Measurements from ENCODE around the gene LRP11. TPM values are rescaled to one million over a fixed set of nuclear protein-coding genes. Genes with fewer than 3 reads are reported as not detected.

The LRP11 gene
- total and polyA plus RNA-seq, 10 of the 15 experiments (the other 5 are each of a cell fraction or from before 2014, with no cell fraction given): under 0.01 to 0.23 (median 0.03) TPM; not detected in 6

- no TSS peak for BruUV-seq (replicated peaks)
- H3K4me2 ChIP-seq (ENCODE audit: control insufficient read depth, insufficient read depth): no peak overlapping the region
- ChIA-PET SMC1A (ENCODE audit: uncharacterized antibody, unreplicated experiment) (no interaction called here), CTCF (no interaction called here), RAD21 (ENCODE audit: unreplicated experiment) (no interaction called here), POLR2A (no interaction called here)
- no peak for DNase-seq (ENCODE audit: low read depth, low spot score)
- H3K27ac ChIP-seq (ENCODE audit: control insufficient read depth, insufficient read depth): no peak overlapping the region
- no peak for FAIRE-seq
- H3K4me1 ChIP-seq (ENCODE audit: control insufficient read depth, insufficient read depth, low read length): no peaks in the 10 kb centered on the region
- H4K20me1 ChIP-seq (ENCODE audit: control insufficient read depth, insufficient read depth): no peaks in the 10 kb centered on the region
- no peaks in the 10 kb centered on the region for H3K9me3 ChIP-seq (replicated peaks; ENCODE audit: control insufficient read depth, insufficient read depth, low read length)
- in situ Hi-C loops (cut with MboI) (no loop called here), intact Hi-C loops (cut with micrococcal nuclease; ENCODE audit: unreplicated experiment) (no loop called here)
- WGBS (ENCODE audit: insufficient coverage, insufficient replicate concordance, low lambda C conversion rate, missing lambda C conversion rate): 6% methylated on average over 3 of the region's 3 CpGs
- no peak overlapping the region for H3K4me3 ChIP-seq
- no peak for ATAC-seq
- no peaks in the 10 kb centered on the region for H3K36me3 ChIP-seq (ENCODE audit: control insufficient read depth in 2 of 2, insufficient read depth in 2 of 2, low read length in 1 of 2)
- TF ChIP-seq ATF2 (IDR thresholded peaks at IDR 0.05; ENCODE audit: low read length) (no peak), HDAC2 (IDR thresholded peaks at IDR 0.05) (no peak), STAT1 (conservative IDR thresholded peaks at IDR 0.05) (no peak), PRDM15 (CRISPR knock-in tag; IDR thresholded peaks at IDR 0.05) (no peak), SP1 (IDR thresholded peaks at IDR 0.05; ENCODE audit: low read depth, low read length) (no peak), NFYA (IDR thresholded peaks at IDR 0.05; ENCODE audit: borderline replicate concordance, low read depth, low read length) (no peak), ATF7 (IDR thresholded peaks at IDR 0.05; ENCODE audit: low read depth) (no peak), PML (IDR thresholded peaks at IDR 0.05; ENCODE audit: low read length) (no peak), SUPT20H (IDR thresholded peaks at IDR 0.05; ENCODE audit: borderline replicate concordance, control insufficient read depth, low read depth, low read length) (no peak), MYC (IDR thresholded peaks at IDR 0.05; ENCODE audit: insufficient read depth, insufficient read length, insufficient replicate concordance, low read length, severe bottlenecking) (no peak), RBBP5 (conservative IDR thresholded peaks at IDR 0.05) (no peak), SMAD5 (IDR thresholded peaks at IDR 0.05; ENCODE audit: low read depth) (no peak)
- TF ChIP-seq, protein P1, sequence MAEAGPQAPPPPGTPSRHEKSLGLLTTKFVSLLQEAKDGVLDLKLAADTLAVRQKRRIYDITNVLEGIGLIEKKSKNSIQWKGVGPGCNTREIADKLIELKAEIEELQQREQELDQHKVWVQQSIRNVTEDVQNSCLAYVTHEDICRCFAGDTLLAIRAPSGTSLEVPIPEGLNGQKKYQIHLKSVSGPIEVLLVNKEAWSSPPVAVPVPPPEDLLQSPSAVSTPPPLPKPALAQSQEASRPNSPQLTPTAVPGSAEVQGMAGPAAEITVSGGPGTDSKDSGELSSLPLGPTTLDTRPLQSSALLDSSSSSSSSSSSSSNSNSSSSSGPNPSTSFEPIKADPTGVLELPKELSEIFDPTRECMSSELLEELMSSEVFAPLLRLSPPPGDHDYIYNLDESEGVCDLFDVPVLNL (IDR thresholded peaks at IDR 0.05; ENCODE audit: low read depth, low read length): no peak
- no peak overlapping the region for H3K9ac ChIP-seq (ENCODE audit: control insufficient read depth, insufficient read depth, low read length)
- H3K27me3 ChIP-seq (replicated peaks in 1 of 2; ENCODE audit: control insufficient read depth in 2 of 2, insufficient read depth in 2 of 2, low read length in 1 of 2): no peaks in the 10 kb centered on the region; a peak in 2 of 4 replicates
- H2AFZ ChIP-seq (ENCODE audit: control insufficient read depth, low read depth, low read length): no peak overlapping the region
- no peaks in the 10 kb centered on the region for H3K79me2 ChIP-seq (ENCODE audit: control insufficient read depth, insufficient read depth, low read length)
Measured at GRCh38 chr6:149891259-149891658, 27.1 kb upstream of the LRP11 start.
